BJ (cell line): ENCODE measurements around the gene EML3. TPM values are rescaled to one million over a fixed set of nuclear protein-coding genes. Genes with fewer than 3 reads are reported as not detected.
"Not testable (repeated sequence)": the region's sequence is repeated elsewhere in the genome, so short reads cannot be mapped to it uniquely, and the experiment has no call there.

Experiments
- CTCF ChIA-PET: fragments of 350-600 bp; formaldehyde crosslinking; extraction: SDS; loops from one replicate; lab custom pipeline; 2021; ENCODE audit warnings: antibody characterized with exemption, inconsistent platforms; lab: Yijun Ruan, JAX
- POLR2A ChIA-PET: fragments of 300-600 bp; sonication (Branson Sonifier 250); formaldehyde crosslinking; extraction: SDS; loops from one replicate; lab custom pipeline; 2021; ENCODE audit warnings: antibody characterized with exemption; lab: Charles Lee
- DNase-seq: peaks from one replicate; pipeline ENCODE4 v3.0.0-alpha.2; 2011; ENCODE audit warnings: low read depth
- H3K27me3 ChIP-seq: 2 replicates; pipeline ENCODE4 v1.6.0; 2011; ENCODE audit warnings: low read length; ENCODE audit not compliant: control insufficient read depth, insufficient read depth
- H3K36me3 ChIP-seq: 2 replicates; pipeline ENCODE4 v1.5.1; 2011; ENCODE audit warnings: low read length; ENCODE audit not compliant: control insufficient read depth, insufficient read depth
- H3K4me3 ChIP-seq: 2 replicates; pipeline ENCODE4 v1.5.1; 2011; ENCODE audit warnings: low read depth, mild to moderate bottlenecking, control low read depth, low read length
- CTCF ChIP-seq: IDR thresholded peaks from 2 replicates; pipeline ENCODE4 v1.5.1; 2011; ENCODE audit warnings: low read depth, mild to moderate bottlenecking, control low read depth, inconsistent platforms, low read length, moderate library complexity; ENCODE audit not compliant: insufficient read depth
- polyA minus RNA-seq: library from RNA; depleted of rRNA, polyadenylated mRNA; stranded (reverse); fragments of >200 nt; gene quantifications from 2 replicates; pipeline ENCODE4 v1.2.3, GENCODE V29; 2011; rRNA and poly(A)+ RNA removed
- polyA plus RNA-seq: library from polyadenylated mRNA; depleted of rRNA; stranded (reverse); fragments of >200 nt; gene quantifications from 2 replicates; pipeline ENCODE4 v1.2.3, GENCODE V29; 2011; rRNA removed

The EML3 gene
- polyA plus RNA-seq (18.9 and 26.5 TPM in 2 replicates), polyA minus RNA-seq (15.0 and 19.0 TPM in 2 replicates)

GRCh38 chr11:62612366-62613290 is at the start of gene EML3, which contains the start of gene ROM1:
EML3 (minus strand) TSS chr11:62612775; CDS start chr11:62612457, 318 bp downstream.
ROM1 (plus strand) TSS chr11:62613257; CDS start chr11:62613282, 25 bp downstream.
- CTCF ChIA-PET, result interaction anchor here (0.8 to 3.4 kb wide), 17 partner anchors 9 to 231 kb away, joined by 3 to 26 read pairs (median 4); partner anchors contain the start of genes B3GAT3, C11orf98, CSKMT and MTA2

GRCh38 chr11:62656796-62657429 is 44.3 kb upstream of the EML3 start:
- DNase-seq, result no peak
- H3K27me3 ChIP-seq, result no peaks in the 10 kb centered on the region
- TF ChIP-seq CTCF, result no peak
- ChIA-PET POLR2A (interaction anchor here (0.6 kb wide), 1 partner anchor 8 kb away, joined by 3 read pairs; the partner anchor contains the start of genes C11orf98 and CSKMT), CTCF (interaction anchor here (0.8 to 1.8 kb wide), 4 partner anchors 8 to 262 kb away, joined by 3 to 4 read pairs (median 3); partner anchors contain the start of genes C11orf98 and CSKMT)
- no peak overlapping the region for H3K4me3 ChIP-seq
- no peaks in the 10 kb centered on the region for H3K36me3 ChIP-seq

More at GRCh38 chr11:62612366-62613290, at the start of gene EML3, which contains the start of gene ROM1:
- TF ChIP-seq CTCF, result peak; percentile 70
- Histone ChIP-seq H3K27me3 (no peaks in the 10 kb centered on the region), H3K4me3 (peak within 1 kb of the TSS; percentile 65), H3K36me3 (peaks cover 15% of the 10 kb centered on the region)
- POLR2A ChIA-PET, result interaction anchor here (0.7 kb wide), 1 partner anchor 52 kb away, joined by 4 read pairs; no protein-coding TSS in a partner anchor
- no peak for DNase-seq

- H3K27me3 ChIP-seq, result no peaks in the 10 kb centered on the region
- no peak for TF ChIP-seq CTCF
- ChIA-PET POLR2A (no interaction called here), CTCF (interaction anchor here (0.5 to 1.9 kb wide), 3 partner anchors 10 to 118 kb away, joined by 3 to 4 read pairs (median 3); partner anchors contain the start of gene TUT1)
- H3K36me3 ChIP-seq, result peaks cover 5% of the 10 kb centered on the region
- no peak for DNase-seq
- no peak overlapping the region for H3K4me3 ChIP-seq
Observed at GRCh38 chr11:62654297-62654696, 41.7 kb upstream of the EML3 start.

- no peak for TF ChIP-seq CTCF
- DNase-seq, result no peak
- ChIA-PET POLR2A (interaction anchor here (0.6 to 1.0 kb wide), 4 partner anchors 13 to 1665 kb away, joined by 4 to 10 read pairs (median 6); partner anchors contain the start of genes B3GAT3, C11orf98, CSKMT and PRDX5), CTCF (interaction anchor here (0.9 to 1.0 kb wide), 3 partner anchors 13 to 60 kb away, joined by 4 to 7 read pairs (median 5); partner anchors contain the start of genes C11orf98 and CSKMT)
- Histone ChIP-seq H3K27me3 (no peaks in the 10 kb centered on the region), H3K36me3 (peaks cover 18% of the 10 kb centered on the region), H3K4me3 (peak overlapping the region; percentile 61)
Observed at GRCh38 chr11:62652161-62653006, 39.8 kb upstream of the EML3 start.

GRCh38 chr11:62650283-62650682 is 37.7 kb upstream of the EML3 start:
- POLR2A ChIA-PET, H3K27me3 ChIP-seq, DNase-seq, H3K4me3 ChIP-seq, CTCF ChIA-PET: not testable (repeated sequence)
- peaks cover 18% of the 10 kb centered on the region for H3K36me3 ChIP-seq
